Tibial nerve (tissue), 4 donors: ENCODE measurements around the gene PRSS48. TPM values are rescaled to one million over a fixed set of nuclear protein-coding genes. Genes with fewer than 3 reads are reported as not detected.

Source experiments
- DNase-seq, 2 donors: peaks; one replicate each; pipeline ENCODE4 v3.0.0-alpha.2; 2019; ENCODE audit warnings: low spot score in 2 of 2
- H3K27ac ChIP-seq, 4 donors: fragments of 200-600 bp; sonication (generic) in 3 of 4; one replicate each; pipeline ENCODE4 v1.5.1; 2017 to 2019; ENCODE audit warnings: mild to moderate bottlenecking in 1 of 4
- H3K27me3 ChIP-seq, 2 donors: fragments of 200-600 bp; sonication (generic) in 1 of 2; one replicate each; pipeline versions ENCODE4 v1.5.1 to v1.6.0; 2017 to 2019
- H3K36me3 ChIP-seq, 3 donors: fragments of 200-600 bp; sonication (generic); one replicate each; pipeline ENCODE4 v1.5.1; 2018 to 2019
- H3K4me1 ChIP-seq, 4 donors: fragments of 200-600 bp; sonication (generic) in 3 of 4; one replicate each; pipeline ENCODE4 v1.5.1; 2017 to 2019
- H3K4me3 ChIP-seq, 4 donors: fragments of 200-600 bp; sonication (generic) in 3 of 4; one replicate each; pipeline ENCODE4 v1.5.1; 2017 to 2019; ENCODE audit warnings: mild to moderate bottlenecking in 1 of 4, moderate library complexity in 1 of 4
- H3K9me3 ChIP-seq, 4 donors: fragments of 200-600 bp; sonication (generic) in 3 of 4; one replicate each; pipeline ENCODE4 v1.5.1; 2017 to 2019
- CTCF ChIP-seq, 5 experiments: fragments of 200-600 bp in 3 of 5; fragments of 450-650 bp in 2 of 5; sonication (generic) in 3 of 5; IDR thresholded peaks; one replicate each; pipeline ENCODE4 v1.5.1; 2016 to 2019; ENCODE audit warnings: antibody characterized with exemption in 5 of 5, mild to moderate bottlenecking in 3 of 5, moderate library complexity in 2 of 5
- EP300 ChIP-seq, 2 donors: sonication (generic); formaldehyde crosslinking; IDR thresholded peaks; one replicate each; pipeline ENCODE4 v1.6.1; 2017; ENCODE audit warnings: antibody characterized with exemption in 2 of 2, mild to moderate bottlenecking in 1 of 2
- POLR2A ChIP-seq, 2 donors: fragments of 450-650 bp; IDR thresholded peaks; one replicate each; pipeline ENCODE4 v1.6.1; 2017; ENCODE audit warnings: antibody characterized with exemption in 2 of 2, mild to moderate bottlenecking in 2 of 2, moderate library complexity in 2 of 2
- WGBS, 2 donors: methylation state at CpG; one replicate each; pipeline ENCODE4 v1.1.5; 2018; 5-methylcytosine and 5-hydroxymethylcytosine counted together
- total RNA-seq, 4 donors: library from RNA; depleted of rRNA; stranded (reverse); fragments of >200 nt; gene quantifications; one replicate each; pipeline ENCODE4 v1.1.0, GENCODE V29; 2016

The PRSS48 gene
- total RNA-seq, 4 donors from 2014 or later: not detected

- TF ChIP-seq CTCF (IDR thresholded peaks at IDR 0.05) (no peak), EP300 (IDR thresholded peaks at IDR 0.05) (no peak), POLR2A (IDR thresholded peaks at IDR 0.05) (no peak)
- H3K27me3 ChIP-seq: no peaks in the 10 kb centered on the region
- DNase-seq: no peak
- peaks cover 0 to 32% (median 8%) of the 10 kb centered on the region in 4 donors for H3K4me1 ChIP-seq
- H3K27ac ChIP-seq: peak overlapping the region in 2 of 4 donors; percentile 13 to 58
- no peak overlapping the region for H3K4me3 ChIP-seq
- H3K36me3 ChIP-seq: no peaks in the 10 kb centered on the region
- H3K9me3 ChIP-seq: no peaks in the 10 kb centered on the region
- WGBS, 2 donors: 62 to 63% methylated on average over 3 of the region's 3 CpGs
Observed at GRCh38 chr4:151239608-151240007, 37.4 kb upstream of the PRSS48 start.

- no peak overlapping the region for H3K27ac ChIP-seq
- no peaks in the 10 kb centered on the region for H3K27me3 ChIP-seq
- WGBS, 2 donors: 95% methylated on average over 2 of the region's 2 CpGs
- H3K36me3 ChIP-seq: no peaks in the 10 kb centered on the region
- TF ChIP-seq CTCF (IDR thresholded peaks at IDR 0.05): no peak
- no peak for TF ChIP-seq EP300 (IDR thresholded peaks at IDR 0.05)
- no peak for TF ChIP-seq POLR2A (IDR thresholded peaks at IDR 0.05)
- DNase-seq: no peak
- no peaks in the 10 kb centered on the region for H3K9me3 ChIP-seq
- H3K4me3 ChIP-seq: no peak overlapping the region
- H3K4me1 ChIP-seq: peaks cover 0 to 32% (median 8%) of the 10 kb centered on the region in 4 donors
Observed at GRCh38 chr4:151242305-151242704, 34.7 kb upstream of the PRSS48 start.

- Histone ChIP-seq H3K27ac (no peak overlapping the region), H3K27me3 (no peaks in the 10 kb centered on the region), H3K9me3 (no peaks in the 10 kb centered on the region), H3K36me3 (no peaks in the 10 kb centered on the region), H3K4me1 (peaks cover 0 to 7% (median 0%) of the 10 kb centered on the region in 4 donors), H3K4me3 (no peak overlapping the region)
- WGBS, 2 donors: 92 to 95% methylated on average over 2 of the region's 2 CpGs
- DNase-seq: no peak
- TF ChIP-seq EP300 (IDR thresholded peaks at IDR 0.05) (no peak), CTCF (IDR thresholded peaks at IDR 0.05) (no peak), POLR2A (IDR thresholded peaks at IDR 0.05) (no peak)
Observed at GRCh38 chr4:151246742-151247141, 30.2 kb upstream of the PRSS48 start.

- 94% methylated on average over 2 of the region's 2 CpGs for WGBS, 2 donors
- TF ChIP-seq EP300 (IDR thresholded peaks at IDR 0.05): no peak
- TF ChIP-seq POLR2A (IDR thresholded peaks at IDR 0.05): no peak
Observed at GRCh38 chr4:151247395-151247794, 29.6 kb upstream of the PRSS48 start.

GRCh38 chr4:151248519-151248918 is 28.4 kb upstream of the PRSS48 start:
- H3K27me3 ChIP-seq: no peaks in the 10 kb centered on the region
- DNase-seq: no peak
- H3K4me1 ChIP-seq: peaks cover 0 to 2% (median 0%) of the 10 kb centered on the region in 4 donors
- no peak overlapping the region for H3K4me3 ChIP-seq
- no peak overlapping the region for H3K27ac ChIP-seq
- H3K9me3 ChIP-seq: no peaks in the 10 kb centered on the region
- H3K36me3 ChIP-seq: no peaks in the 10 kb centered on the region
- TF ChIP-seq EP300 (IDR thresholded peaks at IDR 0.05) (no peak), POLR2A (IDR thresholded peaks at IDR 0.05) (no peak), CTCF (IDR thresholded peaks at IDR 0.05) (no peak)
- WGBS, 2 donors: 80 to 89% methylated on average over 2 of the region's 2 CpGs

More at GRCh38 chr4:151247395-151247794, 29.6 kb upstream of the PRSS48 start:
- Histone ChIP-seq H3K27ac (no peak overlapping the region), H3K36me3 (no peaks in the 10 kb centered on the region), H3K4me1 (peaks cover 0 to 7% (median 0%) of the 10 kb centered on the region in 4 donors), H3K27me3 (no peaks in the 10 kb centered on the region), H3K4me3 (no peak overlapping the region), H3K9me3 (no peaks in the 10 kb centered on the region)
- no peak for DNase-seq

- no peak overlapping the region for H3K27ac ChIP-seq
- no peak for DNase-seq
- H3K27me3 ChIP-seq: no peaks in the 10 kb centered on the region
- H3K4me1 ChIP-seq: no peaks in the 10 kb centered on the region
- no peak overlapping the region for H3K4me3 ChIP-seq
- 61 to 71% methylated on average over 5 of the region's 5 CpGs for WGBS, 2 donors
- TF ChIP-seq EP300 (IDR thresholded peaks at IDR 0.05): no peak
- no peak for TF ChIP-seq CTCF (IDR thresholded peaks at IDR 0.05)
- no peak for TF ChIP-seq POLR2A (IDR thresholded peaks at IDR 0.05)
- H3K36me3 ChIP-seq: no peaks in the 10 kb centered on the region
- no peaks in the 10 kb centered on the region for H3K9me3 ChIP-seq
Observed at GRCh38 chr4:151250706-151251105, 26.3 kb upstream of the PRSS48 start.
